Adipose tissue (tissue), 3 donors: ENCODE data around the gene NR2C2. TPM values are rescaled to one million over a fixed set of nuclear protein-coding genes. Genes with fewer than 3 reads are reported as not detected.

ENCODE experiments used
- H3K27ac ChIP-seq: one replicate; pipeline ENCODE4 v1.5.1; 2013; ENCODE audit warnings: low read depth, low read length
- WGBS, 3 donors: extraction: QIAGEN DNeasy Blood & Tissue Kit; methylation state at CpG; one replicate each; pipeline ENCODE4 v1.1.7; 2013; 5-methylcytosine and 5-hydroxymethylcytosine counted together
- polyA plus RNA-seq, 3 donors: library from polyadenylated mRNA; stranded (reverse); fragments of 200-250 nt; gene quantifications; one replicate each; pipeline ENCODE4 v1.2.3, GENCODE V29; 2013
- donor health status: healthy with polysubstance abuse.
- donor health status: Bipolar disorder and iron deficiency.
- donor health status: healthy.

The NR2C2 gene
- polyA plus RNA-seq, 3 donors, result 4.8 to 7.9 (median 7.3) TPM

DNA sequence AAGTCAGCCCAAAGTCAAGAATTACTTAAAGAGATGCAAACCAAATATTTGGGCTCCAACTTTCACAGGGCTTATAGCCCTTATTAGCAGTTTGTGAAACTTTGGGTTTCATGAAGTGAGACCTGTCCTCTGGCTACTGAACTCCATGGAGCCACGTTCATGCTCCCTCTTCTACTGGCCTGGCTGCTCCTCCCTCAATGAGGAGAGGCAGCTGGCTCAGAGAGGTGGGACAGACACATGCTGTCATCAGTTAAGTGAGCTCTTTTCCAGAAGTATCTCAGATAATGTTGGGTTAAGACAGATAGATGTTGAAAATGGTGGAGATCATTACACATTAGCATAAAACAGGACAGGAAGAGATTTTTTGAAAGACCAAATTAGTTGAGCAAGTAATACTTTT lies 98.3 kb downstream of the NR2C2 start:
- no peak overlapping the region for H3K27ac ChIP-seq
- 63 to 80% (median 78%) methylated on average over 1 of the region's 1 CpG for whole genome bisulfite sequencing, 3 donors

DNA sequence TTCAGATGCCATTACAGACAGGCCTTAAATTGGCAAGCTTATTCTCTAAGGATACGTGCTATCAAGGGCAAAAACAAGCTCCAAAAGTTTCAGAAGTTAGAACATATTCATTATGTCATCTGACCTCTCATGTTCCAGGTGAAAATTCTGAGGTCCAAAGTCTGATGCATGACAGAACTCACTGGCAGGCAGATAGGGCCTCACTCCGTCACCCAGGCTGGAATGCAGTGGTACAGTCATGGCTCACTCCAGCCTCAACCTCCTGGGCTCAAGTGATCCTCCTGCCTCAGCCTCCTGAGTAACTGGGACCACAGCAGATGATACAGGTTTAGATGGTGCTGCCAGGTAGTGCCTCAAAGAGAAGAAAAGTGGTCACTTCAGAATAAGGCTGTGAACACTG lies 102.2 kb downstream of the NR2C2 start:
- no peak overlapping the region for H3K27ac ChIP-seq
- 84 to 93% (median 91%) methylated on average over 2 of the region's 2 CpGs for WGBS, 3 donors

DNA sequence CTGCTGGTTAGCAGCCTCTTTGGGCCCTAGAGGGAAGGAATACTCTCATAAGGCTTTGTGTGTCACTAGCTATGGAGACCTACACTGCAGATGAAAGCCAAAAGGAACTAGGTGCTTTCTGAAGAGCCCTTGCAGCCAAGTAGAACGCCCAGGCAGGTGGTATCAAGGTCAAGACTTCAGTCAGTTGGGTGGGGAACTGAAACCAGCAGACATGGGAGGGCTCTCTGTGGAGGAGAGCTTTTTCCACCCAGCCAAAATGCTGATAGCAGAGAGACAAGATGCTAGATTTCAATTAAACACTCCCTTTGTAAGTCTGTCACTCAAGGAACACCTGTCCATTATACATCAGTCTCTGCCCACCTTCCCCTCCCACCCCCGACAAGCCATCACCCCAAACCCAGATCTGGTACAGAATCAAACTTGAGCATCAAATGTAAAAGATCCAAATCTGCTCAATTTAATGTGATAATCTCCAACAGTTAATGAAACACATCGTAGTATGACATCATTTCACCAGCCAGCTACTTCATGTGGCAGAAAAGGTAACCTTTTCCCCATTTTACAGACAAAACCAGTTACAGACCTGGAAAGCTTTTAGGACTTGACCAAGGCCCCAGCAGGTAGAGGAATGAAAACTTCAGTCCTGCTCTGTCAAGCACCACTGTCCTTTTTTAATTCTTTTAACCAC lies 103.2 kb downstream of the NR2C2 start:
- H3K27ac ChIP-seq, result no peak overlapping the region
- 63 to 88% (median 87%) methylated on average over 3 of the region's 3 CpGs for WGBS, 3 donors

DNA sequence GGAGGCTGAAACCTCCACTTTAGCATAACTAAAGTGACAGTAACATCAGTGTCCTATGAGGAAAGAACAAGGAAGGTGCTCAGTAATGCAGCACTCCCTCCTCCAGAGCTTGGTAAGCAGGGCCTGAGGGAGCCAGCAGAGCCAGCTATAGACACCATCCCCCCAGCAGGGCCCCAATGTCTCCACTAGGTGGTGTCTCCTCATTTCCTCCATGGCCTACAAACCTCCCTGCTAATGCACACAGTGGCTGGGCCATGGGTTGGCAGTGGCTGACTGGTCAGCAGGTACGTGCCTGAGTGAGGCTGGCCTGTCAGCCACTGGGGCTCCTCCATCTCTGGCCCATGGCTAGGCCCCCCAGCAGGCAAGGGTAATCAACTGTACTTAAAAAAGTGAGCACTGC lies 104.1 kb downstream of the NR2C2 start:
- 60 to 89% (median 79%) methylated on average over 1 of the region's 1 CpG for WGBS, 3 donors
- H3K27ac ChIP-seq, result no peak overlapping the region

DNA sequence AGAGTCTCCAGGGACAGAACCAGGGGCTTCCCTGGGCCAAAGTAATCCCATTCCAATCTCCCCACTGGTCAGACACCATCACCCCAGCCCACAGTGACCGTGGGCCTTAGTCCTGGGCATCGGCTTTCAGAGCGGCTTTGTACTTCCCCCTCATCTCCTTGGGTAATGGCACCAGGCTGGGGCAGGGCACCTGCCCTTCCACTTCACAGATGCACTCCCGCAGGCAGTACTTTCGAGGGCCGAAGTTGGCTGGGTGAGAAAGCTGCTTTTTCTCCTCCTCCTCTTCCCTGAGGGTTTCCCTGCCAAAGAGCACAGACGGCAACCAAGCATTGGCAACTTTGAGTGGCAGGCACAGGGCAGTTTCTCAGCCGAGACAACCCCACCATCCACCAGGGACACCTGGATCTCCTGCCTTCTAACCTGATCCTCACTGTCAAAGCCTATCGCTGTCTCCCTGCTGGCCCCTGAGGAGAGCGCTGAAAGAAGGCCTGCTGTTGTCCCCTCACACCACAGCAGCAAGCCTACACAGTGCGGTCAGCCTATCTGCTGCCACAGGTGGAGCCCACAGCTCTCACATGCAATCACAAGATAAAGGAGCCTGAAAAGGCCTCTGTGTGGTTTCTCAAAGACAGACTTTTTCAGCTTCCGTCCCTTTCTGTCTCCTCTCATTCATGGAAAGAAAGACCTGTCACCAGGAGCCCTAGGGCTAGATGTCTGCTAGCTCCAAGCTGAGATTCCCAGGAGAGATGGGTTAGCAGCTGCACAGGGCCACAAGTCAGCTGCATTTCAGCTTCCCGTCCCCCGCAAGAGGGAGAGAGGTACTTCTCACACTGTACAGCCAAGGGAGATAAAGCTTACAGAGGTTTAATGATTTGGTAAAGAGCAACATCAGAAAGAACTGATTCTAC lies 105.2 kb downstream of the NR2C2 start:
- 92 to 95% (median 93%) methylated on average over 14 of the region's 14 CpGs for WGBS, 3 donors
- no peak overlapping the region for H3K27ac ChIP-seq

DNA sequence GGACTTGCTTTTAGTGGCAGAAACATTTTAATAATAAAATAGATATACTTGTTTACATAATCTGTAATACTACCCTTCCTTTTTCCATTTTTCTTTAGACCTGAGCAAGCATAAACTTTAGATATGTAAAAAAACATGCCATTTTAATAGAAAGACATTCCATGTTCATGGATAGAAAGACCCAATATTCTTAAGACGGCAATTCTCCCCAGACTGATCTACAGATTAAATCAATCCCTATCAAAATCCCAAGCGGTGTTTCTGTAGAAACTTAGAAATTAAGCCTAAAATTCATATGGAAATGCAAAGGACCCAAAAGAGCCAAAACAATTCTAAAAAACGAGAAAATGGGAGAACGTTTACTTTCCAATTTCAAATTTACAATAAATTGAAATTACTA lies 106.2 kb downstream of the NR2C2 start:
- no peak overlapping the region for H3K27ac ChIP-seq
- WGBS, 3 donors, result 97 to 100% (median 99%) methylated on average over 4 of the region's 4 CpGs

DNA sequence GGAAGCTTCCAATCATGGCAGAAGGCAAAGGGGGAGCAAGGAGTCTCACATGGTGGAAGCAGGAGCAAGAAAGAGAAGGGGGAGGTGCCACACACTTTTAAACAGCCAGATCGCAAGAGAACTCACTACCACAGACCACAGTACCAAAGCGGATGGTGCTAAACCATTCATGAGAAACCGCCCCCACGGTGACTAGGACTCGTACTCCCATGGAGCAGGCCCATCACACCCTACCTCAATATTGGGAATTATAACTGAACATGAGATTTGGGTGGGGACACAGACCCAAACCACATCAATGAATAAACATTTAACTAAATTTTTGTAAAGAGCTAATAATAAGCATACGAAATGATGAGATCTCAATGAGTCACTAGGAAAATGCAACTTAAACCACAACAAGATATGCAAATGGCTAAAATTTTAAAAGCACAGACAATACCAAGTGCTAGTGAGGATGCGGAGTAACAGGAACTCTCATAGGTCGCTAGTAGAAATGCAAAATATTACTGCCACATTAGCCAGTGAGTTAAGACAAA lies 107.7 kb downstream of the NR2C2 start:
- no peak overlapping the region for H3K27ac ChIP-seq
- 90 to 96% (median 91%) methylated on average over 8 of the region's 8 CpGs for WGBS, 3 donors

DNA sequence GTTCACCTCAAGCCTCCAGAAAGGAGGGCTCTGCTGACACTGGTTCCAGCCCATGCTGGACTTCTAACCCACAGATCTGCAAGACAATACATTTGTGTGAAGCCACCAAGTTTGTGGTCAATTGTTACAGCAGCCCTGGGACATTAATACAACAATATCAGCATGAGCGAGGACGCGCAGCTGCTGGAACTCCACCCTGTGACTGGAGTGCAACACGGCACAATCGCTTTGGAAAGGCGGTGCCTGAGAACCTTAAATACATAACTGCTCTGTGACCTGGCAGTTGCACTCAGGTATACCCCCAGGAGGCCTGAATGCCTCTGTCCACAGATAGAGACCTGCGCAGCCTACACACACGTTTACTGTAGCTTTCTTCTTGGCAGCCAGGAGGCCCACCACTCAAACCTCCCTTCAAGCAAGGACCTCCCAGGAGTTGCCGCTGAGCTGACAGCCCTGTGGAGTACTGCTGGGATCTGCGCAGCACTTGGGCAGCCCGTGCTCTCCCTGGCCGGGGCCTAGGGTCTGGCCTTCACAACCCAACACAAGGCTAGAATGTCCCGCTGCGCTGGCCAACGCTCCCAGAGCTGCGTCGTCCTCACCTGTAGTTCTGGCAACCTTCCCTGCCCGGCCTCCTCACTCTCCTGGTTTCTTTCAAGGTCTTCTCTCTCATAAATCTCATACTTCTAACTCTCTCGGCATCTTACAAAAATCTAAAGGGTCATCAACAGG lies 109.5 kb downstream of the NR2C2 start:
- H3K27ac ChIP-seq, result no peak overlapping the region
- 76 to 95% (median 93%) methylated on average over 19 of the region's 19 CpGs for WGBS, 3 donors

DNA sequence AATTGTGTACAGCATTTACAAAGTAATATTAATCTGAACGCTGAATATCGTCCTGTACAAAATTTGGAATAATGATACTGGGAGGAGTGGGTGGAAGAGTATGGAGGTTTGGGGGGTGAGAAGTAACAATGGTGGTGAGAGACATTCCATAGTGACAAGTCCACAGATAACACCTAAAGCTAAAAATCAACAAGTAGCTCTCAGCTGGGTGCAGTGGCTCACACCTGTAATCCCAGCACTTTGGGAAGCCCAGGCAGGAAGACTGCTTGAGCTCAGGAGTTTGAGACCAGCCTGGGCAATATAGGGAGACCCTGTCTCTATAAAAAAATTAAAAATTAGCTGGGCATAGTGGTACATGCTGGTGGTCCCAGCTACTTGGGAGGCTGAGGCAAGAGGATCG lies 112.6 kb downstream of the NR2C2 start:
- WGBS, 3 donors, result 90 to 96% (median 93%) methylated on average over 3 of the region's 3 CpGs
- H3K27ac ChIP-seq, result no peak overlapping the region

DNA sequence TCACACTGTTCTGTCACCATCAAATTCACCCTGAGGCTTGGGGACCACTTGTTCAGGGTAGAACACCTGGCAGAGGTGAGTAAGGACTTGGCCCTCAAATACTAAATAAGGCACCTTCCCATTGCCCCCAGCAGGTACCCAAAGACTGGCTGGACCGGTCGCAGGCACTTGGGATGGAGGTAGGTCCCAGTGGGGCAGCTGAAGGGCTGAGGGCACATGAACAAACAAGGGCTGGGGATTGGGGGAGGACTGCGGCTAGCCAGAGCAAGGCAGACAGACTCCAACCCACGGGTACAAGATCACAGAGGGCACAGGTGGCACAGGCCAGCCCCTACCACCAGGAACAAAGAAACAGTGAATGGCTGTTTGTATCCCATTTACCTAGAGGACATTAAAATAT lies 115.9 kb downstream of the NR2C2 start:
- H3K27ac ChIP-seq, result no peak overlapping the region
- WGBS, 3 donors, result 75 to 91% (median 90%) methylated on average over 4 of the region's 4 CpGs

DNA sequence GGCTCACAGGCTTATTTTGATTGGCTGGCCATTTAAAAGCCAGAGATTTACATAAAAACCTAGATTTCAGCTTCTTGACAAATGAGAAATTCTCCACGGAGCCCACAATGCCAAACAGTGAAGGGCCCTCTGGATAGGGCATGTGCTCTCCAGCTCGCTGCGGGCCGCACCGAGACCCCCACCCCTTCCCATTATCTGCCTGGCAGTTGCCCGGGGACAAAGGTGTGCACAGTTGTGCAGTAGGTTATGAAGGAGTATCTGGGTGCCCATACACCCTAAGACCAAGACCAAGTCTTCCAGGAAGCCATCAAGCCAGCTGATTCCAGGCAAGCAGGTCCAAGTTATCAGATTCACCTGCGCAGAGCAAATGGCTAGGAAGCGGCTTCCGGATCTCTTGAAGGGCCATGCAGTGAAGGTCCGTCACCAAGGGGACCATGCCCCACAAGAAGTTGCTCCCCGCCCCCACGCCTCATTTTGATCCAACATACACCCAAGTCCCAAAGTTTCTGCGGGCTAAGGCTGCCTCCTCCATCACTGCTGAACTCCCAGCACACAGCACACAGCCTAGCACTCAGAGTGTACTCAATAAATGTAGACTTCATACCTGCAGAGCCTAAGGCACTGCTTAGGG lies 116.4 kb downstream of the NR2C2 start:
- no peak overlapping the region for H3K27ac ChIP-seq
- WGBS, 3 donors, result 88 to 92% (median 89%) methylated on average over 13 of the region's 13 CpGs

DNA sequence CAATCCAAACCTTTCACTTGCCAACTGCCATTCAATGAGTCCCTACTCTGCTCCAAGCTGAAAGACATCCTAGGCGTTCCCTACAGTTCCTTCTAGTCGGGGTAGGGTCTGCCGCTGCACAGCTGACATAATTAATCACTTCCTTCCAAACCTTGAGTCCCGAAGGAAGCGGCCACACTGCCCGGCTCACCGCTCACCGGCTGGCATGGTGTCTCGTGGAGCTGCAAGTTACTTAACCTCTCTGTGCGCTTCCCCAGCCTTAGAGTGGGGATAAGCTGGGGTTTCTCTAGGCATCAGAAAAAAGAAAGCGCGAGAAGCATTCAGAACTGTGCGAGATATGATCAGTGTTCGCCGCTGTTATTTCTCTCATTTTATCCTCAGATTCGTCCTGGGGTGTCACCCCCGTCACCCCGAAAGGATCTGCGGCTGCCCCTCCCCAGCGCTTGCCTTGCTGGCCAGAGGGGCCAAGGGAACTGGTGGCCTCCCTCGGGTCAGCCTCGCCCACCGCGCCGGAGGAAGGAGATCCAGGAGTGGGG lies 117.0 kb downstream of the NR2C2 start:
- WGBS, 3 donors, result 0 to 2% (median 1%) methylated on average over 25 of the region's 25 CpGs
- H3K27ac ChIP-seq, result no peak overlapping the region

DNA sequence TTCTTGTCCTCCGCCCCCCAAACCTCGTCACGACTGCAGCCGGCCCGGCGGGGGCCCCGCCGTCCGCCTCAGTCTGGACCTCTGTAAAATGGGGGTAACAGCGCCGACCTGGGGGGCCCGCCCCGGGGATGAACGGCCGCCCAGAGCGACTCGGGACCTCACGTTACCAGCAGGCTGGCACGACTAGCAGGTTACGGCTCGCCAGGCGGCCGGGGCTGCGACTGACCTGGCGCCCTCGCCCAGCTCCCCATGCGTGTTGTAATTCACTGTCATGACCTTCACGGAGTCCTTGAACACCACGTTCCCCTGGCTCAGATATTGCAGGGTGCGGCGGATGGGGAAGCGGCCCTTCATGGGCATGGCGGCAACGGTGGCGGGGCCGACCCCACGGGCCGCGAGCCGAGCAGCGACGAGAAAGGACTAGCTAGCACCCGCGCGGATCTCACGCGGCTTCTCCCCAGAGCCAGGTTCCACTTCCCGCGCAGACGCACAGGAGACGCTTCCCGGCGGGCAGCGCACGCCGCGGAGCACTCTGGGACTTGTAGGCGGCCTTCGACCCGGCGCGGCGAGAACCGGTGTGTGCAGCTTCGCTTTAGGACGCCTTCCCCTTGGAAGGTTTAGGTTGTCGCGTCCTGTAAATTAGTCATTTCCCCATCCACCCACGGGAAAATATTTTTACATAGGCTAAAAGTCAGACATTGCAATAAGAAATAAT lies 117.6 kb downstream of the NR2C2 start, which contains the start of gene MRPS25:
MRPS25 (minus strand) TSS at position 481 of the 715 bp plus-strand sequence; CDS start at position 360, 121 bp downstream.
- no peak within 1 kb of the TSS for H3K27ac ChIP-seq
- 0 to 1% (median 0%) methylated on average over 69 of the region's 69 CpGs for WGBS, 3 donors

DNA sequence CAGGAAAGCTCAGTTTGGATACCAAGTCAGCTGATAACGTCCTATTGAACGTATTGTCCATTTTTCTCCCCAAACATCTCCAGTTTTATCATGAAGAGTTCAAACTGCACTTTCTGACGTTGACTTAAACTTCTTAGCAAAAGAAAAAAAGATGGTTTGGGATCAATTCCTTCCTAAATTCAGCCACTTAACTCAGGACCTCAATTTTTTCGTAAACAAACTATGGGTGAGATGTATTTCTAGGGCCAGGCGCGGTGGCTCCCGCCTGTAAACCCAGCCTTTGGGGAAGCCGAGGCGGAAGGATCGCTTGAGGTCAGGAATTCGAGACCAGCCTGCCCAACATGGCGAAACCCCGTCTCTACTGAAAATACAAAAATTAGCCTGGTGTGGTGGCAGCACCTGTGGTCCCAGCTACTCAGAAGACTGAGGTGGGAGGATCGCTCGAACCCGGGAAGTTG lies 118.2 kb downstream of the NR2C2 start:
- 45 to 61% (median 50%) methylated on average over 16 of the region's 16 CpGs for WGBS, 3 donors
- no peak overlapping the region for H3K27ac ChIP-seq

DNA sequence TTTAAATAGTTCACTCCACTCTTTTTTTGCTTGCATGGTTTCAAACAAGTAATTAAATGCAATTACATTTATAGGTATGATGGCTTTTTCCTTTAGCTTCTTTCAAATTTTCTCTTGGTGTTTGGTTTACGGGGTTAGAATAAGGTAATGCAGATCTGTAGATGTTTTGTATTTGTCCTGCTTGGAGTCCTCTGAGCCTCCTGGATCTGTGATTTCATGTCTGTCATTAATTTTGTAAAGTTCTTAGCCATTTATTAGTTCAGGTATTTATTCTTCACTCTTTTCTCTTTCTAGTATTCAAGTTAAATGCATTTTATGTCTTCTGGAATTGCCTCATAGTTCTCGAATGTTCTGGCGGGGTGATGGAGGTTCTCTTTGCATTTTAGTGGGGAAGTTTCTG lies 119.1 kb downstream of the NR2C2 start:
- H3K27ac ChIP-seq, result no peak overlapping the region
- WGBS, 3 donors, result 92 to 96% (median 93%) methylated on average over 3 of the region's 3 CpGs

DNA sequence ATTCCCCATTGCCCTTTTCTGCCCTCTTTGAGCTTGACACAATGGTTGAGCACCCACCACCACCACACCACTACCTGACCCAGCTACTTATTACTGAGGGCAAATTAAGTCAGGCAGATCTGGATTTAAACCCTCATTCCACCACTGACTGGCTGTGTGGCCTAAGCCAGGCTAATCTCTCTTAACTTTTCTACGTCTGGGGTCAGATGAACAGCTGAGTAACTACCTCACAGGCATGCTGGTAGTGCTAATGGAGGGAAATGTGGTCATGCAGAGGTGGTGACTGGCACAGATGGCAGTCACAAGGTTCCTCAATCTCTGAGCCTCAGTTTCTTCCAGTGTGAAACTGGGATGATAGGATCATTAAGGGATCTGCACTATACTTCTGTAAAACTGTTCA lies 122.1 kb downstream of the NR2C2 start:
- no peak overlapping the region for H3K27ac ChIP-seq
- 74 to 91% (median 90%) methylated on average over 1 of the region's 1 CpG for WGBS, 3 donors

DNA sequence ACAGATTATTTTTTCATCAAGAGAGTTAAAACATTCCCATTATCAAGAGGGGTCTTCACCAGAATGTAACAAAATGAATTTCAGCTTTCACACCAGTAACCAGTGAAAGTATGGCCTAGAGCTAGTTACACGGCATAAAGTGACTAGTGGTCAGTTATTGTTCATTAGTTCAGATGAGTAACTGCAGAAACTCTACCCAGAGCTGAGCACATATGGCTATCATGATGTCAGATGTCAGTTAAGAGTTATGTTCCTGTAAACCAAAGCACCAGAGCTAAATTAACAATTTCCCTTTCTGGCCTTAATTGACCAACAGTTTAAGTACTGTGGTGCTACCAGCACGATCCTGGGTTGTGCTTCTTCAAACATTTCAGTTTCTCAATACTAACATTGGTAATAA lies 124.3 kb downstream of the NR2C2 start:
- WGBS, 3 donors, result 87 to 92% (median 89%) methylated on average over 2 of the region's 2 CpGs
- H3K27ac ChIP-seq, result no peak overlapping the region
